Left colon (tissue), 2 donors: ENCODE results near the gene BLNK. TPM values are rescaled to one million over a fixed set of nuclear protein-coding genes. Genes with fewer than 3 reads are reported as not detected.
"Not testable (repeated sequence)": the region's sequence is repeated elsewhere in the genome, so short reads cannot be mapped to it uniquely, and the experiment has no call there.

Source experiments
- ATAC-seq: fragments of 200-7000 bp; cut with Tn5 transposase; one replicate; pipeline ENCODE4 v1.9.1; 2020; ENCODE audit warnings: mild to moderate bottlenecking, moderate library complexity
- DNase-seq, 2 donors: peaks; one replicate each; pipeline ENCODE4 v3.0.0-alpha.2; 2020
- intact Hi-C, 2 donors: fragments of 100-400 bp; cut with DNase I in 1 of 2; cut with micrococcal nuclease in 1 of 2; formaldehyde crosslinking; loops; one replicate each; pipeline versions ENCODE4 v1.11.2 to v1.14.0; 2022; cut with DNase I, micrococcal nuclease
- long read RNA-seq: library from polyadenylated mRNA; unstranded; transcript quantifications from one replicate; pipeline ENCODE4 v2.0.0, GENCODE V29; 2021
- total RNA-seq, 2 donors: library from RNA; stranded (reverse); fragmentation: NEBNext Ultra II Directional; extraction: Animal tissue kit (Norgen Biotek cat#: 25700); gene quantifications; one replicate each; pipeline ENCODE4 v1.2.1, GENCODE V29; 2021
- donor health status: DM: no; HTN: no; CAD: no.
- donor health status: DM: yes; HTN: yes; CAD: no.

BLNK gene
- 10 to 100 TPM; 22.1 to 24.9 TPM for total RNA-seq
- long read RNA-seq, partial matches to known transcripts: 2 of 8 reads
- long read RNA-seq, other reads (novel, unspliced or antisense): 3 of 8 reads

- peak; percentile 55 for ATAC-seq
- intact Hi-C loops: no loop called here
- peak; percentile 73 to 80 for DNase-seq
These were observed at the start of gene BLNK for GRCh38 chr10:96271016-96271815. BLNK (minus strand) TSS chr10:96271569; CDS start chr10:96271398, 171 bp downstream.

- intact Hi-C loops: no loop called here
- ATAC-seq (peak; percentile 19), DNase-seq (no peak)
These were observed 48.5 kb upstream of the BLNK start for GRCh38 chr10:96319754-96320474.

DNA sequence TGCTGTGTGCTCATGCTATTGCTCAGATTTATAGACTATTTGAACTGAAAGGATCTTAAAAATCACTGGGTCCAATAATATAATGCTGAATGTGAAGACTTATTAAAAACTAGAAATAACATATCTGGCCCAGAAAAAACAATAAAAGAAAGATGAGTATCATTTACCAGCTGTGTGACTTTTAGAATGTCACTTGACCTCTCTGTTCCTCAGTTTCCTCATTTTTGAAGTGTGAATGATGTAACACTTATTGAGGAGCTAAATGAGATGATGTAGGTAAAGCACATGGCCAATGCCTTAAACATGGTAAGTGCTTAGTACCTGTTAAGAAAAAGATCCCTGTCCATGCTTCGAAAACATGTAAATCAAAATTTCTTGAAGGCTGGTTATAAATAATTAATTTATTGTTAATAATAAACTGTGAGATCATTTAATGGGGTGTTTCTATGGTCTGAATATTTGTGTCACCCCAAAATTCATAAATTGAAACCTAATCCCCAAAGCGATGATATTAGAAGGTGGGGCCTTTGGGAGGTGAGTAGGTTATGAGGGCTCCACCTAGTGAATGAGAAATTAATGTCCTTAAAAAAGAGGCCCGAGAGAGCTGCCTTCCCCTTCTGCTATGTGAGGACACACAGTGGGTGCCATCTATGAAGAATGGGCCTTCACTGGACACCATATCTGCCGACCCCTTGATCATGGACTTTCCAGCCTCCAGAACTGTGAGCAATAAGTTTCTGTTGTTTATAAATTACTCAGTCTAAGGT lies 45.9 kb upstream of the BLNK start:
- DNase-seq (no peak), ATAC-seq (no peak)
- intact Hi-C loops: no loop called here

DNA sequence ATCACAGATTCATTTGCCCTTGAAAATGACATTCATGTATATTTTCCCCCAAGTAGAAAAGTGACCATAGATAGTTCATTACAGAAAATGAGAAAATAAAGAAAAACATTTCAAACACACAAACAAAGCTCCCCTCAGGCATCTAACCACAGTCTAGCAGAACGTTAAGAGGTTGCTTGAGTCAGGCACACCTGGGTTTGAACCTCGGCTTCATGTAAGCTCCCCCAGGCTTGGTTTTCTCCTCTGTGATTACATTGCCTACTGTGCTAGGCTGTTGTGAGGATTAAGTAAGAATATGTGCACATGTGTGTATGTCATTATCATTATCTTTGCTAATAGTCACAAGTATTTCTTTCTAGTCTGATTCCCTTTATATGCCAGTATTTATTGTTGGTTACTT lies 42.0 kb upstream of the BLNK start:
- intact Hi-C loops: no loop called here
- ATAC-seq (no peak), DNase-seq (no peak)

DNA sequence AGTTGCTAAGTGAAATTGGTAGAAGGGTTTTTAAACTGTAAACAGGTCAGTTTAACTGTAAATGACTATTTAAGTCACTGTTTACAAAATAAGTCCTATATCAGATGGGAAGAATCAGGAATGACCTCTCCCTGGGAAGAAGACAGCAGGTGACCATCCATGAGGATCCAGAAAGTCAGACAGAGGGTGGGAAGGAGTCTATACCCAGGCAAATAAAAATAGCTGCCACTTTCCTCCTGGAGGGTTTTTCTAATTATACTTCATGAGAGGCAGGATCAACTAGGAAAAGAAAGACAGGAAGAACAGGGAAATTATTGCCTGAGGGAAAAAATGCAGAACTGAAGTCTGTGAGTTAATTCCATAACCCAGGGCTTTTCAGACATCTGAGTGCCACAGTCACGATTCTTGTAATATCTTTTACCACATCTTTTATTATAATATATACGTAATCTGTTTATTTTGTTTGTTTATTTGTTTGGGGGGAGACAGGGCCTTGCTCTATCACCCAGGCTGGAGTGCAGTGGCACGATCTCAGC lies 39.9 kb upstream of the BLNK start:
- ATAC-seq (no peak), DNase-seq (no peak)
- intact Hi-C loops: no loop called here

DNA sequence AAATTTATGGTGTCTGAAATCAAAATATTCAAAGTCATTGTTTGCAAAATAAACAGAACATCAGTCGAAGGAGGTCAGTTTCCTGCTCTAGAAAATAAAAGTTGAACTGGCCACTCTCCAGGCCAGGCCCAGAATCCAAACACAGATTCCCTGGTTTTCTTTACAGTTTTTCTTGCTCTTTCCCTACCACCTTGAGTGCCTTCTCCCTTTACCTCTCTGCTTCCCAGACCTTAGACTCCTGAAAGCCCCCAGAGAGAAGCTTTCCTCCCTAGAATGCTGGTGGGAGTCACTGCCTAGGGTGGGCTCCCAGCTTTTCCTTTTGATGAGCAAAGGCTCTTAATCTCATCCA lies 38.9 kb upstream of the BLNK start:
- intact Hi-C loops: no loop called here
- ATAC-seq (no peak), DNase-seq (no peak)

DNA sequence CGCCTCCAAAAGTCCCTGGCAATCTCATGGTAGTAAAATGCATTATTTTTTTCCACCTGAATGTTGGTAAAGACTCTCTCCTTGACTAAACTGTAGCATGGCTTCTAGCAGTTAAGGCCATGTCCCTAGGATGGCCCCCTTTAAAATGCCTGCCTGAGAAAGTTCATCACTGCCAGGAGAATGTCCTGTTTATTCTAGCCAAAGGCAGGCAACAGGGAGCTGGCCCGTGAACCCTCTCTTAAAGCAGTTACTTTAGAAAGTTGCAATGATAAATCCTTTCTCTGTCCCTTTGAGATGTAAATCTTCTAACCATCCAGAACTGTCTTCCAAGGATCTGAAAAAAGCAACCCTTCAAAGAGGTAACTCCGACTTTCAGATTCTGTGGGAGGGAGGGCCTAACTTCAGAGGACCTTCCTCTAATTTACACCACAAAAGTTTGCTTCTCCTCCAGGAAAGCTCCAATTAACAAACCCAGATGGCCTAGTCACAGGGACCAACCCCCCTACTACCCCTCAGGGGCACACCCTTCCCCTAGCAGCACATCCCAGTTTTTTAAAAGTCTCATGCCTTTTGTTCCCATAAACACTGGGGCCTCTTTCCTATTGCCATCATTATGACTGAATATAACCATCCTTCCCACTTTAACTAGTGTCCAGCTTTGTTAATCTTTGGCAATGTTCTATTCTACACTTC lies 38.4 kb upstream of the BLNK start:
- ATAC-seq (peak; percentile 80), DNase-seq (no peak)
- intact Hi-C loops: no loop called here

GRCh38 chr10:96308854-96309253 lies 37.5 kb upstream of the BLNK start:
- ATAC-seq, DNase-seq, intact Hi-C loops: not testable (repeated sequence)

DNA sequence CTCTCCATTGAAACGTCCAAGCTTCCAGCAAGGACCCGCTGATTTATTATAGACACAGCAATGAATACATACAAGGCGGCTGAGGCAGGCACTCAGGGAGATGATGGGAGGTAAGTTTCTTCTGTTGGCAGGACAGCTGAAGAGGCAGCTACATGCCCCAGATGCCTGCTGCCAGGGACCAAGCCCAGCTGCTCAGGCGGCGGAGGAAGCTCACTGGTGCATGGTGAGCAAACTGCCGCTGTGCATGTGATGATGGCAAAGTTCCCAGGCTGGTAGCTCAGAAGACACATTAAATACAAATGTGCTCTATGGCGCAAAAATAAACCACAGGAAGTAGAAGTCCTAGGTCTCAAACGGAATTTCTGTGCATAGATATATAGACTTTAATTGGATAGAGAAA lies 35.1 kb upstream of the BLNK start:
- no peak for ATAC-seq
- DNase-seq: peak; percentile 34 to 60
- intact Hi-C loops: no loop called here

GRCh38 chr10:96305019-96305418 lies 33.6 kb upstream of the BLNK start:
- intact Hi-C loops: no loop called here
- ATAC-seq (no peak), DNase-seq (no peak)

DNA sequence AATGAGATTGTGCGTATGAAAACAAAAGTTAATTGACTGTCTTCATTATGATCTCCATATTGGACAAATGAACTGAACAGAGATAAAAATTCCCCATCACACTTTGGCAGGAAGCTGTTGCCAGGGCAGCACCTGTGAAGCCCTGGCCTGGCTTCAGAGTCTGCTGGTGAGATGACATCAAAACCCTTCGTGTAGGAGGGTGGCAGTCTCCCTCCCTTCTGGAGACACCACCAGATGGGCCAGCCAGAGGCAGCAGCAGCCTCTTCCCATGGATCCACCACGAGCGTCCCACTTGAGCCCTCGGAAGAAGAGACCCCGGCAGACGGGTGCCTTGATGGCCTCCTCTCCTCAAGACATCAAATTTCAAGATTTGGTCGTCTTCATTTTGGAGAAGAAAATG lies 32.9 kb upstream of the BLNK start, which contains the start of gene DNTT:
Gene DNTT, plus strand, starts transcription at position 205 of the 400 bp plus-strand sequence. Its CDS starts 64 bp downstream, at position 269.
- intact Hi-C loops: no loop called here
- DNase-seq: no peak
- ATAC-seq: no peak

DNA sequence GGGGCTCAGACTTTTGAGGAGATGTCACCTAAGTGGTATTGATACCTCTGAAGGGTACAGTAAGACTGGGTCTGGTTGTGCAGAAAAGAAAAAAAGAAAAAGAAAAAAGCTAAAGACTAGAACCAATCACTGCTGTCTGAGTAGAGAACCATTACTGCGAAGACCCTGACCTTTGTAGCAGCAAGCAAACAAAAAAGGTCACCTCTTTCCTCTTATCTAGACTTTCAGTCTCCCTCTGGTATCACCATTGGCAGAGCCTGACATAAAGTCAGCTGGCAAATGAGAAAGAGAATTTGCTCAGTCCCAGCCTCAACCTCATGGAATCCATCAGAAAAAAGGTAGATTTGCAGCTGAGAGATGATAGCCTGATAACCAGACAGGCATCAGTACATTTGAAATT lies 30.2 kb upstream of the BLNK start:
- DNase-seq: no peak
- intact Hi-C loops: no loop called here
- ATAC-seq: no peak

DNA sequence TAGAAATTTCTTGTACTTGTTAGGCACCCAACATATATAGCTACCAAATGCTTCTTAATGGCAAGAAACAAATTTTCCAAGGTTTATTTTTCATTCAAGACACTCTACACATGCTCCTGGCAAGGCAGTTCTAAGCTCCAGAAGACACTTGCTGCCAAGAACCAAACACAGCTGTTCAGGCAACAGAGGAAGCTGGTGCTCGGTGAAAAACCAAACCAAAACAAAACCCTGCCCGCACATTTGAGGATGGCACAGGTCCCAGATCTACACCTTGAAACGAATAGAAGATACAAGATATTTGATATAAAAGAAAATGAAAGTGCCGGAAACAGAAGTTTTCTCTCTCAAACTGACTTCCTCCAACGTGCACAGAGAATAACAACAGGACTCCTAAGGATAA lies 28.0 kb upstream of the BLNK start:
- DNase-seq (no peak), ATAC-seq (no peak)
- intact Hi-C loops: loop anchor here in 1 of 2 donors (10.0 kb wide), 1 partner anchor 65 kb away; no protein-coding TSS in a partner anchor

DNA sequence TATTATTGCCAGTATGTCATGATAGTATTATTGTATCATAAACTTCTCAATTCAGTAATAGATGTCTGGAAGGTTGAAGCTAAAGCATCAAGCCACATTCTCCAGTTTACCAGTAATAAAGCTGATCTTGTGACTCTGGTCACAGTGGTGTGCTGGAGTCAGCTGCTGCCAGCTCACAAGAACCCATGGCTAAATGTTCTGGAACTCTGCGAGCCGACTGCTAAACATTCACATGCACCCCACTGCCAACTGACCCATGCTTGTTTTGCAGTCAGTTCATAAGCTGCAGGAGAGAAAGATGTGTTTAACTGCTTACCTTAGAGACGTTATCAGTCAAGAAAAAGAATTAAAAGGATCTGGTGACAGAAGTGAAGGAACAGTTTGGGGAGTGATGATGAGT lies 27.0 kb upstream of the BLNK start:
- DNase-seq (no peak), ATAC-seq (no peak)
- intact Hi-C loops: loop anchor here in 1 of 2 donors (10.0 kb wide), 1 partner anchor 64 kb away; no protein-coding TSS in a partner anchor

DNA sequence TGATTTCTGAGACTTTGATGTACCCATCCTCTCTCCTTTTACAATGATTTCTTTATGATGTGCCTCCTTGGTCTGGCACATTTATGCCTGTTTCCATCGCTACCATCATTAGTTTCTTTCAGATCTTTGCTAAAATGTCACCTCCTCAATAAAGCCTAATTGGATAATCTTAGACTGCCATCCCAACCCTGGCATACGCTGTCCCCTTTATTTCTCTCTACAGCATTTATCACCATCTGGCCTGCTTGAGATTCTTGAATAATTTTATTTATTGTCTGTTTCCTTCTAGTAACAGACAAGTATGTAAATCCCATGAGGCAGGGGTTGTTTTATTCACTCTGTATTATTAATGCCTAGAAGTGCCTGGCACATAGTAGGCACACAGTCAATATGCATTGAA lies 26.1 kb upstream of the BLNK start:
- intact Hi-C loops: loop anchor here in 1 of 2 donors (10.0 kb wide), 1 partner anchor 63 kb away; no protein-coding TSS in a partner anchor
- ATAC-seq: no peak
- DNase-seq: no peak

DNA sequence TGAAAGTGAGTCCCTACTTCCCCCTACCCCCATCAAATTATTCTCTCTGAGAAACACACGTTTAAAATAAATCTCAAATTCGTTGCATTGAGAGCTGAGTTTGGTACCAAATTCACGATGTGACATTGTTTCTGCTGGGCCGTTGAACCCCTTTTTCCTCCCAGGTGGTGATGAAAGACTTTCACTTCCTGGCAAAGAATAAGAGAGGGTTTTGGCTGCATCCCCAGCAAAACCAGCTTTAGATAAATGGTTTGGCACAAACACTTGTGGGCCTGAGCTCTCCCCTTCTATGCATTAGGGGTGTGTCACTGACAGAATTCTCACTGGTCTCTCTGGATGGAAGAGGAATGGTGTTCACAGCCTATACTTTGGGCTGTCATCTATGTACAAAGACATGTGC lies 24.1 kb upstream of the BLNK start:
- DNase-seq: no peak
- no peak for ATAC-seq
- intact Hi-C loops: loop anchor here in 1 of 2 donors (10.0 kb wide), 1 partner anchor 61 kb away; no protein-coding TSS in a partner anchor

DNA sequence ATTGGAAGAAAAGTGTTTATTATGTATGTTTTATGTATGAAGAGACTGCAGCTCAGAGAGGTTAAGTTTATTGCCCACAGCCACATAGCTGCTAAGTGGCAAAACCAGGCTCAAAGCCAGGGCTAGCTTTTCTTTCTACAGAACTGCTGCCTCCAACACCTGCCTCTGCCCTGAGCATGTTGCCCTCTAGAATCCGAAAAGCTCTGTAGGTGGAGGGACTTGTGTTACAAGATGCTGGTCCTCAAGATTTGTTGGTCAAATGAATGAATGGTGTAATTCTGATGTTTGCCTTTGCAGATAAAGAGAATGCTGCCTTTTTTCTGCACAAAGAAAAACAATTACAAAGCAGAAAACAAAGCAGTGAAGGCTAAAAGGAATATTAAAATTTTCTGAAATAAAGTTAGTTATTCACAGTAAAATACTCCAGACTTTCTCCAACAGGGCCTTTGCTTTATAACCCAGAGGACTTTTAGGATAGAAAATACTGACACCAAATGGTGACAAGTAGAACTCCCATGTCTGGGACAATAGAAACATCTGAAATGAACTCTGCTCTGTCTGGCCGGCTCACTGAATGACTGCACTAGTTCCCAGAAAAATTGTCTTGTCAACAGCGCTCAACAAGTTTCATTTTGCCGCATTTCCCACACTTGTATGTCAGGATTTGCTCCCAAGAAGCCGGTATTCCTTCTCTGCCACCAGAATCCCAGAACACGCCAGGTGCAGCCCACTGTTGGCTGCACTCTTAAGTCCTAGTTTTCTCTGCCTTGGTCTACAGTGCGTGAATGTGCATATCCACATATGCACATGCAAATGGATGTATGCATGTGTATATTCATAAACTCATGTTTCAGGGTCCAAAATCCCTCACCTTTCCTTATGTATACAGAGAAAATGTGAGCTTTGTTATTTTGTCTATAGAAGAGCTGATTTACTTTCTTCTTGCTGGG lies 21.9 kb upstream of the BLNK start:
- DNase-seq (no peak), ATAC-seq (peak; percentile 95)
- intact Hi-C loops: loop anchor here (5.0 to 10.0 kb wide), 3 partner anchors 58 to 276 kb away; no protein-coding TSS in a partner anchor
